ENCODE measurements around the gene CDH13.

Gene CDH13

DNA sequence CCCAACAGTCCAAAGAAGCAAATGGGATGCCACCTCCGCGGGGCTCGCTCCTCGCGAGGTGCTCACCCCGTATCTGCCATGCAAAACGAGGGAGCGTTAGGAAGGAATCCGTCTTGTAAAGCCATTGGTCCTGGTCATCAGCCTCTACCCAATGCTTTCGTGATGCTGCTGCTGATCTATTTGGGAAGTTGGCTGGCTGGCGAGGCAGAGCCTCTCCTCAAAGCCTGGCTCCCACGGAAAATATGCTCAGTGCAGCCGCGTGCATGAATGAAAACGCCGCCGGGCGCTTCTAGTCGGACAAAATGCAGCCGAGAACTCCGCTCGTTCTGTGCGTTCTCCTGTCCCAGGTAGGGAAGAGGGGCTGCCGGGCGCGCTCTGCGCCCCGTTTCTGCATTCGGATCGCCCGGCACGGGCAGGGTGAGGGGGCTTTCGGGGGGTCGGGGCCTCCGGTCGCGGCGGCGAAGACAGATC, at the start of gene CDH13:
CDH13 (plus strand) TSS at position 179 of the 471 bp plus-strand sequence.
- ATAC-seq: no peak

DNA sequence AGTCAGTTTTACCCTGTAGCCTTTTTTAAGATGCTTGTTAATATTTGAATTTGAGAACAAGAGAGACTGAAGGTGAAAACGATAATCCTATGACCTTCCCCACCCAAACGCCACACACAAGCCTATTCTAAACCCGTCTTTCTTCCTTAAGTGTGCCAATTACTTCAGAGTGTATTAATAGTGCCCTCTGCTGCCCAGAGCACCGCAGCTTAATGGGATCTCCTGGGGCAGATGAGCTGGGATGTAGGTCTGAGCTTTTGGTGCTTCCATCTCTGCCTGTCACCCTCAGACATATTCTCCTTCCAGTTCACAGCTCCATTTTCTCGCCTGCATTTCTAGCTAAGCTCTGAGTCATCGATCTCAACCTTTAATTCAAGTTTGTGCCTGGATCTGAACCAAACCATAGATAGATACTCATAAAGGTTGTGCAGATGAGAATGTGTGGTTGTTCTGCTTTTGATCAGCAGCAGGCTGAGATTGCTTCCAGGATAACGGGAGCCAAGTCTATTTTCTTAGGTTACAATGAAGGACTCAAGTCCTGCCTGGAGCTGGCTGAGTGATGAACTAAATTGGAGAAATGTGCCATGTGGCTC, 46.4 kb upstream of the CDH13 start:
- no peak for ATAC-seq

DNA sequence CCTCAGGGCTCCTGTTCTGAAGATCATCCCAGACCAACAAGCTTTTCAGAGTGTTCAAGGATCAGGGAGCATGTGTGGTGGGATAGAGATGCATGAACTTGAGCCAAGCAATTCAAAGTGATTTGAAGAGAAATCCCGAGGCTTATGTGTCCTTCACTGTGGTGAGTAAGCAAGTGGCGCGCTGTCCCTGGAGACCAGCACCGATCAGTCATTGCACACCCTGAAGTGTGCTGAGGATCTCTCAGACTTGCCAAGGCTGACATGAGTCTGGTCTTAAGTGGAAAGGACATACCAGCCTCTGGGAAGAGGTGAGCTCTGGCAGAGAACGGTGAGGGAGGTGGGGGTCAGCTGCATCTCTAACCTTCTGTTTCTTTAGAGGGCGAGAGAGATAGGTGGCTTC, 43.8 kb upstream of the CDH13 start:
- ATAC-seq: no peak

DNA sequence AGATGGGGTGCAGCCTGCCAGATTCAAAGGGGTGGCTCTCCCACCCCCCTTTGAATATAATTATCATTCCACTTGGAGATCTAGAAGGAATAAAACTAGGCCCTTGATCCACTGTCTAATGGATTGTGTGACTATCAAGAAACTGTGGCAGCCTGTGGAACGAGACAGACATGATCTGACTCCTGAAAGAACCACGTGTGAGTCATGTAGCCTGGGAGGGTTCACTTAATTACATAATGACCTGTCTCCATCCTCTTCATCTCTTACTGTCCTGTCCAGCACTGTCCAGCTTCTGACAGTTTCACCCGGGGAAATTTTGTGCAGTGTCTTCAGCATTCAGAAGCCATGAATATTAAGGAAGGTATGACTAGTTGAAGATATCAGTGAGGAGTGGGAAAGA, 43.3 kb upstream of the CDH13 start:
- no peak for ATAC-seq

DNA sequence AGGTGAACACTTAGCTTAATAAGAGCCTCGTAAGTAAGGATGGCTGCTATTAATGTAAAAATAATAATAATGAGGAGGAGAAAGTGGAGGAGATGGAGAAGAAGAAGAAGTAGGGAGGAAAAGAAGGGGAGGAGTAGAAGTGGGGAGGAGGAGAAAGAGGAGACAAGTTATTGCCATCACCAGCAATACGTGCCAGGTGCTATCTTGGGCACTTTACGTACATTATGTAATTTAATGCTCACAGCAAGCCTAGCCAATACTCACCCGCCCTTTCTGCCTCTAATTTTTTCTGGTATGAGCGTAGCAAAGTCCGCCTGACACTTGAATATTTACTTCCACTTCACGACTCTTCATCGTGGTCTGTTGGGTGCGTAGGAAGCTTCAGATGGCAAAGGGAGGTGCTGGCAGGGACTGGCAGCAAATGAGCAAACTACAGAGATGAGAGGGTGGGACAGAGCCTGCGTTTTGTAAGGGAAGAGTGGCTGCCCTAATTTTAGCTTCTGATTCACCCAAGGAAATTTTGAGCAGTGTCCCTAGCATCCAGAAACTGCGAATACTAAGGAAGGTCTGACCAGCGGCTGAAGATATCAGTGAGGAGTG, 42.1 kb upstream of the CDH13 start:
- no peak for ATAC-seq

DNA sequence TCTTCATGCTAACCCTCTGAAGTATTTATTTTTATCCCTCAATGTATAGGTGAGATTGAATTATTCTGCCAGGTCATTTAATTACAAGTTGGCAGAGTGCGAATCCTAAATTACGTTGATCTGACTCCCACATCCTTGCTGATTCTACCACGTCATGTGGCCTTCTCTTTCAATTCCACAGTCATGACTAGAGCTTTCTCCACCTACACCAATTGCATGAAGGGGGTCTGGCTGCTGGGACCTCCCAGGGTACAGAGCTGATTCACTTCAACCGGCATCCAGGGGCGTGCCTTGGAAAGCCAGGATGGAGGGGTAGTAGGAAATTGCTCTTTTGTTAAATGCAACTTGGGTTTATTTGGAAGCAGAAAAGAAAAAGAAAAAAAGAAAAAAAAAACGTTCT, 41.1 kb upstream of the CDH13 start:
- no peak for ATAC-seq

DNA sequence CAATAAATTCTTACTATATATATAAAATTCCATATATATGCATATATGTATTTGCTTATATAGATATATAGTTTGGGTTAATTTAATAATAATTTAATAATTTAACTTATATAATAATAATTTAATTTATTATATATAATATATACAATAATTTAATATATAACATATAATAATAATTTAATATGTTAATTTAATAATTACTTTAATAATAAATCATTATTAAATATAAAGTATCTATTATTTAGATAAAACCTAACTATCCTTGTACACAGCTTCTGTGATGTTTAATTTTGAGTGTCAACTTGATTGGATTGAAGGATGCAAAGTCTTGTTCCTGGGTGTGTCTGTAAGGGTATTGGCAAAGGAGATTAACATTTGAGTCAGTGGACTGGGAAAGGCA, 40.6 kb upstream of the CDH13 start:
- ATAC-seq: no peak

DNA sequence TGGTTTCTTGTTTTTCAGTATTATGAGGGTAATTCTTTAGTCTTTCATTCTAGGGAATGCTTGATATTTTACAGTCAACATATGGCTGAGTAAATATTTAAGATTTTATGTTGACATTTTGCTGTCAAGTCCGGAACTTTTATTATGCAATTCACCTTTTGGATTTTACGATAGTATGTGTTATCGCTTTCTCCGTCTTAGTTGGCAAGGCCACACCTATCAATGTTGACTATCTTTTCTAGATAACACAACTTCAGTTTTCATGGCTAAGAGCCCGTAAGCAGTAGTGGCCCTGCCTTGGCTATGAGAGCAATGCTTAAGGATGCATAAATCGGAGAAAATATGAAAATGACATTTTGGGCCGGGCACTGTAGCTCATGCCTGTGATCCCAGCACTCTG, 39.5 kb upstream of the CDH13 start:
- no peak for ATAC-seq

DNA sequence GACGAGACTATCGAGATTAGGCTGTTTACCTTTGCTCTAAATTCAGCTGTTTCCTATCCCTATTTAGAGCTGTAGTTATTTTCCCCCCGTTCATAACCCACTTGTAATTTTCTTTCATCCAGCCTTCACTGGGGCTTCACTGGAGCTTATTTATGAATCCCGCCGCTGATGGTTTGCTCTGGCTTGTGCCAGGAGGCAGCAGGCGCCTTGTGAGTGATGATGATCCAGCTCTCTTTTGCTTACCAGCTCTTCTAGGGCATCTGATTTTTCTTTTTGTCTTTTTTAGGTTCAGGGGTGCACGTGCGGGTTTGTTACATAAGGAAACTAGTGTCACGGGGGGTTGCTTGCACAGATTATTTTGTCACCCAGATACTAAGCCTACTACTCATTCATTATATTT, 37.4 kb upstream of the CDH13 start:
- ATAC-seq: no peak

DNA sequence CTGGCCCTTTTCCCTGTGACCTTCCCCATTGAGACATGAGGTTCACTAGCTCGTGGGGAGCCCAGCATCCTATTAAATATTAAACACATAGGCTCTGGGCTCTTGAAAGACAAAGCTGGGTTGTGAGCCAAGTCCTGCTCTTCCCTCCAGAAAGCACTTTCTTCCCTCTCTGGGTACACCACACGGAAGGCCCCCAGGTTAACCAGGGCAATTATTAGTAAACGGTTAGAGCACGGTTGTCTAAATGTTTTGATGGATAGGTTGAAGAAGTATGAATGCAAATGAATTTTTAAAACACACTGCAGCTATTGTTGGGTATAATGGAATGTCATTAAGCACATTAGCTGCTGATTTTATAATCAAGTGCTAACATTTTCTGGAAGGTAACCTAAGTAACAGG, 32.7 kb upstream of the CDH13 start:
- no peak for ATAC-seq

DNA sequence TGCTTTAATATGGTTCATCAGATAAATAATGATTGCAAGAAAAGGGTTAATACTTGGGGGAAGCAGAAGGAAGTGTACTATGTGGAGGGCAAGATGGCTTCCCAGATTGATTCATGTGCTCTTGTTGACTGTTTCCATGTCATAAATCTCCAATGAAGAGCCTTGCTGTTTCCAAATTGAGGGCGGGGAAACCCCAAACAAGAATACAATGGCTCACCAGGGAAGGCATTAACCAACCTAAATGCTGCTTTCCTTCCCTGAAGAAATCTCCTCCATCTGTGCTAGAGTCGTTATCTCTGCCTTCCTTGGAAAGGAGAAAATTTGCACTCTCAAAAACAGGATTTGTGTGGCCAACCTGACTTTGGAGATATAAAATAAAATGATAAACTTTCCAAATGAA, 28.0 kb upstream of the CDH13 start:
- no peak for ATAC-seq

DNA sequence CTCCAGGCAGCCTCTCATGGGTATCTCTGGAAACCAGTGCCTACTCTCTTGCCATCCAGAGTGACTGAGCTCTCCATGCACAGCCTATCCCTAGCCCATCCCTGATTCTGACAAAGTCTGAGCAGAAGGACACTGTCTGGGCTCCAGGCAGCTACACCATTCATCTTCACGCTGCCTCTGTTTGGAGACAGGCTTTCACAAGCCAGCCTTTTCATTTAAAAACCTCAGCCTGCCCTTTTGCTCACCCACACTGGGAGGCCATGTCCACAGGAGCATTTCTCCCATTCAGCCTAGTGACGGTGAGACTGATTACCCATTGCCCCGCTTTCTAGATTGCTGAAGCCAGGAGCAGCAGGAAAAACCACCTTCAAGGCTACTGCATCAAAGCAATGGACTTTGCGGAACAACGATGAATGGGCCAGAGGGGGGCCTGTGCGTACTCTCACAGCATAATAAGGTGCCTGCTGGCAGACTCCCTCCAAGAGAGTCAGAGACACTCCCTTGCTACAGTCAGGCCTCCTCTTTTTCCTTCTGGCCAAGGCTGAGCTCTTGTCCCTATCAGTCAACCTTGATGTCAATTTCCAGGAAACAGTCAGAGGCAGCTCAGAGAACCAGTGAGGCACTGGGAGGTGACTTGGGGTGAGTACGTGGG, 24.7 kb upstream of the CDH13 start:
- ATAC-seq: no peak

DNA sequence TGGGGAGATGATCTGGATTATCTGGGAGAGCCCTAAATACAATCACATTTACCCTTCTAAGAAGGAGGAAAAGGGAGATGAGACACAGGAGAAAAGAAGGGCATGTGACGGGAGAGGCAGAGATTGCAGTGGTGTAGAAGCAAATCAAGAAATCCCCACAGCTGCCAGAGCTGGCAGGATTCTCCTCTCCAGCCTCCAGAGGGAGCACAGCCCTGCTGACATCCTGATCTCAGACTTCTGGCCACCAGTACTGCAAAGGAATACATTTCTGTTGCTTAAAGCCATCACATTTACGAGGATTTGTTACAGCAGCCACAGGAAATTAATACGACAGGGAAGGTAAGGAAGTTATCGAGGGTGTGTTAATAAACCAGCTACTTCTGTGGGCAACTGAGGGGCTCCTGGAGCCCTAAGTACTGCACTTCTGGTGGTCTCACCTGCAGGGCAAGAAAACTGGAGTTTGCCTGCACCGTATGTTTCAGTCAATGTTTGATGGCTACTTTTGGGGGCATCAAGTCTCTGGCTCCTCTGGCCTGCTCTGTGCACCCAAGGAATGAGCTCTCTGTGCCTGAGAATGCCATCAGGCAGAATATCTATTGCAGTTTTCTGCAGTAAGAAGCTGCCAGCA, 22.9 kb upstream of the CDH13 start:
- ATAC-seq: no peak

DNA sequence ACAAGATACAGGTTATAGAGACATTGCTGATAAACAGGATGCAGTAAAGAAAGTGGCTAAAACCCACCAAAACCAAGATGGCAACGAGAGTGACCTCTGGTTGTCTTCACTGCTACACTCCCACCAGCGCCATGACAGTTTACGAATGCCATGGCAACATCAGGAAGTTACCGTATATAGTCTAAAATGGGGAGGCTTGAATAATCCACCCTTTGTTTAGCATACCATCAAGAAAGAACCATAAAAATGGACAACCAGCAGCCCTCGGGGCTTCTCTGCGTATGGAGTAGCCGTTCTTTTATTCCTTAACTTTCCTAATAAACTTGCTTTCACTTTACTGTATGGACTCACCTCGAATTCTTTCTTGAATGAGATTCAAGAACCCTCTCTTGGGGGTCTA, 21.7 kb upstream of the CDH13 start:
- ATAC-seq: no peak

DNA sequence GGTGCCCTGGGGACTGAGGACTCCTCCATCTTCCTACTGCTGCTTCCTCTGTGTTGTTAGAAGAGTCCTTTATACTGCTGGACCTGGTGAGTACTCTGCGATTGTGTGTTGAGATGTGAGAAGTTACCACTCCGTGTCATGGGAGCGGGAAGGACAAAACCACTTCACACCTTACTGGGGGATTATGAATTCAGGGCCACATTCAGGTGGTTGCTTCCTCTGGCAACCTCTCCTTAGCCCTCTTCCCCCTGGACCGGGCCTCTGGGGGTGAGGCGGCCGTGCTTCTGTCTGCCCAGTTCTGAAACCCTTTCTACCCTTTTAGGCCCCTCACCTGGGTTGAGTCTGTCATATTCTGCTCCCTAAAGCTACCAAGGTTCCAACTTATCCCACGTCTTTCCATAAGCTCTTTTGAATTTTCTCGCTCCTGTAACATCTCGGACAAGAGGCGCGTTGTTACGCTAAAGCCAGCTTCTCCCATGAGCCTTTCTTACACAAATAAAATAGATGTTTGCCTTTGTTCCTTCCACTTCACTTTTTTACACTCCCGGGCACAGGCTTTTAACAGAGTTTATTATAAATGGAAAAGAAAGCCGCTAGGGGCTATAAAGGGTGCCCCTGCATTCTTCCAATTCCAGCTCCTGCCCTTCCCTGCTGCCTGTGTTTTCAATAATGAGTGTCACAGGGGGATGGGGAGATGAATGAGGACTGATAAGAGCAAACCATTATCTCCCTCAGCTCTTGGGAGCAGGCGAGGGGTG, 20.7 kb upstream of the CDH13 start:
- ATAC-seq: no peak

DNA sequence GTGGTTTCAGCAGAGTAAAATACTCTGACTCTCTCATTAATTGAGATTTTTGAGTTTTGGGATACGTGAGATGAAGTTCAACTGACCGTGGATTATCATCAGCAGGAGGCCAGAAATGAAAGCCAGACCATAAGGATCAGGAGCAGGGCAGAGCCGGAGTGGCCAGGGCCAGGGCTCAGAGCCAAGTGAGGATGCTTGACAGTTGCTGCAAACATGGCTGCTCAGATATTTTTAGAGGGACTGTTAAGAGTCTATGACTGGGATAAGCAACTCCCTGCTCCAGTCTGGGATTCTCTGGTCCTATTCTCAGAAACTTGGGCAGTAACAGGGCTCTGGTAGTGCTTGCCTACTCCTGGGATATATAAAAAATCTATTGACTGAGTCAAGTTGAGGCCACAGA, 17.6 kb upstream of the CDH13 start:
- no peak for ATAC-seq

DNA sequence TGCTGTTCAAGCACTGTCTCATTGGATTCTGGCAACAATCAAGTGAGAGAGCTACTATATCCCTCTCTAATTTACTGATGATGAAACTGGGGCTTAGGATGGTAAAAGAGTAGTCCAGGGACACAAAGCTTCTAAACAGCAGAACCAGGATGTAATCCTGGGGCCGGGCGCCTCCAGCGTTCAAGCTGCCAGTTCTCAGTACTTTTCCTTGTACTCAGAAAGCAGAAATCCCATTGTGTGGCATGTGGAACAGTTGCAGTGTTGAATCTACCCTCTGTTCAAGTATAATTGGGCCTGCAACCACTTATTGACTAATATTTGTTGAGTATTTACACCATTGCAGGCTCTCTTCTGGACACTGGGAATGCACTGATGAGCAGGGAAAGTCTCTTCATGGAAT, 14.5 kb upstream of the CDH13 start:
- ATAC-seq: no peak

DNA sequence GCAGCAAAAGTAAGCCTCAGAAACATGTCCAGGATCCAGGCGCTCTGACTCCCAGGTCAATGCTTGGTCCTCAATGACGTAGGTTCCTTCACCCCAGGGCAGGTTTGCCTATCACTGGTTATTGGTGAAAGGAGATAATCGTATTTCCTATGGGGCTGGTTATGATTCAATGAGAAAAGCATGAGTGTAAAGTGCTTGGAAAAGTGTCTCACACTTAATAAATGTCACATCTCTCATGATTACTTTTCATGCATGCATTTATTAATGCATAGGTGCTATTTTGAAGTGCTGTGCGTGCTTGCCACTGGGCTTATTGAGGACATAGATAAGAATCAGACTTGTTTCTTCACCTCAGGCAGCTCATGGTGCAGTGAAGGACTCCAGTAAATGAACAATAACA, 10.4 kb upstream of the CDH13 start:
- no peak for ATAC-seq

DNA sequence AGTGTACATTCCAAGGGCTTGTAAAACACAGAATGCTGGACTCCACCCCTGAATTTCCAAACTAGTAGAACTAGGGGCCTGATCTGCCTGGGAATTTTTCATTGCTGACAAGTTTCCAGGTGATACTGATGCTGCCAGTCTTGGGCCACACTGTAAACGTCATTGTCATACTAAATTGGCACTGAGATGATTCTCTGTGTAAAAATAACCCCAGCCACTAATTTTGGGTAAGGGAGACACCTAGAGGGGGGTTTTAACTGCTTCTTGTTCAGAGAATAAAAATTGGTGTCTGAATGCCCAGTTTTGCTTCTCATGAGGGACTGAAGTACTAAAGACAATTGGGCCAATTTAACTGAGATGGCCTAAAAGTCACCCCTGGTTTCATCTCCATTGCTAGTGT, 5.0 kb upstream of the CDH13 start:
- ATAC-seq: no peak

DNA sequence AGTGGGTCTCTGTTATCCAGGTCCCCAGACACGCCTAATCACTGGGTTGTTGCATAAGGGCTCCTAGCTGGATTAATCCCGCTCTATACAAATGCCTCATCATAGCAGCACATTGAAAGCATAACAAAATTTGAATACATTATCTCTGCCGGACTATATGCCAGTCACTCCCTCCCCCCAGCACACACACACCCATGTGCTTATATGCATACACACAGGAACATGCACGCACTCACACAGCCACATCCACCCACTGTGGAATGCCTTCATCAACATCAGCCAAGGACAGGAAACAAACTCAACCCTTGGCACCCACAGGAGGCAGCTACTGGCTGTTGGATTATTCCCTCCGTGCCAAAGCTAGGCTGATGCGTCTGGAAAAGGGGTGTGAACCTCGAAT, 3.5 kb upstream of the CDH13 start:
- no peak for ATAC-seq

DNA sequence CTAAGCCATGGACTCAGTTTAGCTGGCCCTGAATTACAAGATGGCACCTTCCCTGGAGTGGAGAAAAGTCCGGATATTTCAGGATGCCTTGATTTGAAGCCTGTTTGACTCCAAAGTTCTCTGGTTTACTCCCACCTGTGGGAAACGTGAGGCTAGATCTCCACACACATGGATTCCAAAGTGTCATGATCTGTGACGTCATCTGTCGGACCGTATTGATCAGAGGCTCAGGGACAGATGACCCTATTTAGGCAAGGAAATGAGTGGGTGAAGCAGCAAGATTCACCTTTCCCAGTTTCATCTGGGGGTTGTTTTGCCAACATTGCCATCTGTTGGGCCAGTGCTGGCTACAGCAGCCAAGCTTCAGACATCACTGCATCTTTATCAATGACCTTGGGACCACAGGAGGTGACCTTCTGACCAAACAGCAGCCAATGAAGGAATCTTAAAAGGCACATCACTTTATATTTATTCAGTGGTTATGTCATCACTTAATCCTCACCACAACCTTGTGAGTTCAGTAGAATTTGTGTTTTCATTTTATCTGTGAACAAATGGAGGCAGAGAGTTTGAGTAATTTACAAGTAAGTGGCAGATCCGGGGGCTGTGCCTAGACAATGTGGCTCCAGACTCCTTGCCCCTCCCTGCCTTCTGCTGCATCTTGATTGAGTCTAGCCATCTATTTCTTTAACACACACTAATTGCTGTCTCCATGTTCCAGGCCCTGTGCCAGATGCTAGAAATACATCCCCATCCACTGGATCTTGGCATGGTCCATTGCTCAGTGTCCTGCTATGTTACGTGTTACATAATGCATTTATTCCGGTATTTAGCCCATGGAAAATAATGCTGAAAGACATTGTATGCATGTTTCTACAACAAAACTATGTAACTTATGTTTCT, 1.5 kb upstream of the CDH13 start:
- no peak for ATAC-seq

DNA sequence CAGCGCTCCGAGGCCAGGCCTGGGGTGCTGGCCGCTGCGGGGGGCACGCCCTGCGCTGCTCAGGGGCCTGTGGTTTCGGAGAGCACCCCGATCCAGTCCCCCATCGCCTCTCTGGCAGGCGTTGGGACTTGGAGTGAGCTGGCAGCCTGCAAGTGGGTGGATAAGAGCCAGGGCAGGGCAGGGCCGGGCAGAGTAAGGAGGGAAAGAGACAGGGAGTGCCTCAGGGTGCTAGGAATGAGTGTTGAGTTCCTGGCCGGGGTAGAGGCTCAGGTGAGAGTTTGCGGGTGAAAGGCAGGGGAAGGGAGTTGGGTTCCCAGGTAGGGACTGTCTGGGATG, 1.3 kb downstream of the CDH13 start:
- ATAC-seq: no peak

All from activated CD4-positive, CD25-positive, alpha-beta regulatory T cell treated with anti-CD3 and anti-CD28 coated beads, Interleukin-2, amount 50 U/mL, for 24 hours (primary cell).